ENCODE measurements around the gene INAFM2.

DNA sequence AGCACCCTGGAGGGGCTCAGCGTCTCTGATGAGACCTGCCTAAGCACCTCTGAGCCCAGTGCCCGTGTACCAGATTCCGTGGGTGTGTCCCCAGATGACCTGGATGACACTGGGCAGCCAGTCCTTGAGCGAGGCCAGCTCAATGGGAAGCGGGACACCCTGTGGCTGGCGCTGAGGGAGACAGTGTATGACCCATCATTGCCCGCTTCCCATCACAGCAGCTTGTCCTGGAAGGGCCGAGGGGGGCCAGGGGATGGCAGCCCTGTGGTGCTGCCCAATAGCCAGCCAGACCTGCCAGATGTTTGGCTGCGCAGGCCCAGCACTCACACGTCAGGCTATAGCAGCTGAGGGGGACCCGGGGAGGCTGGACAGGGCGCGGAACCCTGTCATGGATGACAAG lies 46.5 kb downstream of the INAFM2 start:
- TF ChIP-seq CTCF (conservative IDR thresholded peaks at IDR 0.05; ENCODE audit: low read depth, low read length): no peak
- TF ChIP-seq MAFK (IDR thresholded peaks at IDR 0.05; ENCODE audit: low read depth, low read length): no peak
- no peak for TF ChIP-seq SMC3 (IDR thresholded peaks at IDR 0.05; ENCODE audit: low read depth, low read length)
- TF ChIP-seq CHD1 (IDR thresholded peaks at IDR 0.05; ENCODE audit: low read depth, low read length): no peak
- TF ChIP-seq MAZ (IDR thresholded peaks at IDR 0.05; ENCODE audit: borderline replicate concordance, low read depth, low read length): no peak
- no peak for TF ChIP-seq RFX5 (IDR thresholded peaks at IDR 0.05; ENCODE audit: low read depth, low read length)
